GM18508 (cell line): ENCODE data around the gene HOXA11.

Experiments used
- ATAC-seq: cut with Tn5 transposase; IDR thresholded peaks from one replicate; pipeline ENCODE4 v1.9.1; 2021; ENCODE audit warnings: moderate number of reproducible peaks; ENCODE audit not compliant: insufficient read depth, unreplicated experiment

Gene HOXA11

DNA sequence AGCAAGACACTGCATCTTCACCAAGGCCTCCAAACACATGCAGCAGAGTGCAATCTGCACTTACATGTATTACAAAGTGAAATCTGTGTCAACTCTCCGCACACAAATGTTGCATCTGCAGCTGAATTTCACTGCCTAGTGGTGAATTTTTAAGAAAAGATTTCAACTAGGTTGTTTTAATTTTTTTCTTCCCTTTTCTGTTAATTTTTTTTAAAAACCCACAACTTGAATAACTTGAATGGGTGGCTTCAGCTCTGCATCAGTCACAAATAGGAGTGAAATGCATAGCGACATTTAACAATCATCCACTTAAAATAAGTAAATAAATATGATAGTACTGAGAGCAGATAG, 8.9 kb upstream of the HOXA11 start:
- ATAC-seq, result no peak

DNA sequence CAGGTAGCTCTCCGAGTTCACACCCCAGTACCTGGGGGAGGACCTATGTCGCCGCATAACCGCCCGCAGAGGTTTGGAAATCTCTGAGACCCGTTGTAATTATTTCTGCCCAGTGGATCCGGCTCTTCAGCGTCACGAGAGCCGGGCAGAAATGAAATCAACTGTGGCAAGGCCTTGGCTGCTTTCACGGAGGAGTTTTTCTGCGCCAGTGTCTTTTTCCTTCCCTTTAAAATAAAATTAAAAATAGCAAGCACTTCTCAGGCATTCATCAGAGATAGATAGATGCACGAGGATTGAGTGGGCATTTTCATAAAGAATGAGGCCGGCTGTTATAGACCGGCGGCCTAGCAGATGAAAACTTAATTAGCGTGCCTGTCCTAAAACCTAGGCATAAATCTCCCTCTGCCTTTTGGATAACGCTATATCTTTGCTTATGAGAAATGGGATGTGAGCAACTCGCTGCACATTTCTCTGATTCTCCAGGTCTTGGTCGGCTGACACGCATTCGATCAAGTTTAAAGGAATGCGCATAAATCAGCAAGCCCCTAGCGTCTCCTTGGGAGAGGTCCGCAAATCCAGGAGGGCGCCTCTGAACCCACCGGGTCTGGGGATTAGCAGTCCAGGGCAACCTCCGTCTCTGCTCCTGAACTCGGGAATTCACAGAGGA, 8.4 kb upstream of the HOXA11 start:
- ATAC-seq, result no peak

DNA sequence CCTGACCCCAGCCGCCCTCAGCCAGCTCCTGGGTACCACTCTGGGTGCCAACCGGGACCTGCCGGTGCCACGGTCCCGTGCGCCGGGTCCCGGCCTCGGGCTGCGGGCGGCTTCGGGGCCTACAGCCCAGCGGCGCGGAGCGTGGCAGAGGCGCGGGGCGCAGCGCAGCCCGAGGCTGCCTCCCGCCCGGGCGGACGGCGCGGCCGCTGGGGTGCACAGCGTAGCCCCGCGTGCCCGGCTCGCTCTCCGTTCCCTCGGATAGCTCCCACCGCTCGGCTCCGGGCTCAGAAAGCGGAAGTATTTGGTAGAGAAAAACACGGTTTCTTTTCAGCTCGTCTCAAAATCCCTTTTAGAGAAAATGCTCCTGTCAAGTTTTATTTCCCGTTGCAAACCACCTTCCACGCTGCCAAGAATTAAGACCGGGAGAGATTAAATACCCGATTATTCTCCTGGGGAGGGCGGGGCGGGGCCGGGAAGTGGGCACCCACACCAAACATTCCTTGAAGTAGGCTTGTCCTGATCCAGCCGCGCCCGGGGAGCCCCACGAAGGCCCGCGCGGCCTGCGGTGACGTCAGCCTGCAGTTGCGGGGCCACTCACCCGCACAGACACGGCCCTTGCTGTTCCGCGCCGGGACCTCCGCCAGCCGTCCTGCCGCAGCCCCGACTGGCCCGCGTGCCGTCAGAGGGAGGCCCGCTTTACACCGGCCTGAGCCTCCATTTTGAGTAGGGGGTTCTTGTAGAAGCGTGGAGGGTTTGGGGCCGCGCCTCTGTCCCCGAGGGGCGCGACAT, 7.7 kb upstream of the HOXA11 start:
- ATAC-seq, result no peak

DNA sequence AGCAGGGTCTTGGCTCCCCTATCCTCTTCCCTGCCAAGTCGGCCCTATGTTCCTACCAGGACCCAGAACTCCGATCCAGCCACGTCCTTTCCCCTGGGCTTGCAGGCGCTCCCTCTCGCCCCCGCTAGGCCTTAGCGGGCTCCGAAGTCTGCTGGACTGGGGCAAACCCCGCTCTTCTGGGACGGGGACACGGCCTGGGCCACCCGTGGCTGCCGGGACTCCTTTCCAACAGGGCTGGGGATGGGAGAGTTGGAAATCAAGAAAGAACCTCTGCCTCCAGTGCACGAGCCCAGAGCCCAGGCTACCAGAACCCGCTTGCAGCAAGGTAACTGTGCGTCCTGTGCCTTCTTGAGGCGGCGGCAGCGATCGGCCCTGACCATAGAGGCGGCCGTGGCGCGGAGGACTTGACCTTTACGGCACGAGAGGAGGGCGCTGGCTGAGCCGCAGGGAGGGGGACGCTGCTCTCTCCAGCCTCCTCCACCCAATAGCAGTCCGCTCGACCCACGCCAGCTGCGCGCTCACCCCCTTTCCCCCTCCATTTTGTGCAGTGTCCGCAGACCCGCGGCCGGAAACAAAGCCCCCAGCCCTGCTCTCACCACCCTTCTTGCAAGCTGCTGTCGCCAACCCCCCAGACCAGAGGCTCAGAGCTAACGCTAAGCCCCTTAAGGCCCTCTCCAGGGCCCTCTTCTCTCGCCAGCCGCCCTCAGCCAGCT, 7.0 kb upstream of the HOXA11 start:
- no peak for ATAC-seq

DNA sequence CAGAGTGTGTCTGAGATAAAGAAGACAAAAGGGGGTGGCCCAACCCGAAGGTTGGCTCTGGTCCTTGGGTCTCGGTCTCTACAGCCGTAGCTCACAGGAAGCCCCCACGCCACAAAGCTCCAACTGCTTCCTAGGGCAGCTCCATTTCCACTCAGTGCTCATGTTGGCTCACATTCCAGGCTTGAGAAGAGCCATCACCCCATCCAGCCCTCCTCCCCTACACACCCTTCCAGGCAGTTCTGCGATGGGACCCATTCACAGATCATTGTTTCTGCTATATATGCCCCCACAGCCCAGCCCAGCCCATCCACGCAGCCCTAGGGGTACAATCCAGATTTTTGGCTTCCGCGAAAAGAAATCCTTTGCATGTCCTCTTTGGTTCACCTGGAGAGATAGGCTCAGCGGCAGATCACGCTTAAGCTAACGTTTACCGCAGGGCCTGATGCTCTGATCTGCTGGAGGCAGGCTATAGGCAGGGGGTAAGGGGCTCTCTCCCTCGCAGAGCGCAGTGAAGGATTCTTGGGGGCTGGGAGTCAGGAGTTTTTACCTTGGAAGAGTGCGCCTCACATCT, 6.2 kb upstream of the HOXA11 start:
- ATAC-seq, result no peak

DNA sequence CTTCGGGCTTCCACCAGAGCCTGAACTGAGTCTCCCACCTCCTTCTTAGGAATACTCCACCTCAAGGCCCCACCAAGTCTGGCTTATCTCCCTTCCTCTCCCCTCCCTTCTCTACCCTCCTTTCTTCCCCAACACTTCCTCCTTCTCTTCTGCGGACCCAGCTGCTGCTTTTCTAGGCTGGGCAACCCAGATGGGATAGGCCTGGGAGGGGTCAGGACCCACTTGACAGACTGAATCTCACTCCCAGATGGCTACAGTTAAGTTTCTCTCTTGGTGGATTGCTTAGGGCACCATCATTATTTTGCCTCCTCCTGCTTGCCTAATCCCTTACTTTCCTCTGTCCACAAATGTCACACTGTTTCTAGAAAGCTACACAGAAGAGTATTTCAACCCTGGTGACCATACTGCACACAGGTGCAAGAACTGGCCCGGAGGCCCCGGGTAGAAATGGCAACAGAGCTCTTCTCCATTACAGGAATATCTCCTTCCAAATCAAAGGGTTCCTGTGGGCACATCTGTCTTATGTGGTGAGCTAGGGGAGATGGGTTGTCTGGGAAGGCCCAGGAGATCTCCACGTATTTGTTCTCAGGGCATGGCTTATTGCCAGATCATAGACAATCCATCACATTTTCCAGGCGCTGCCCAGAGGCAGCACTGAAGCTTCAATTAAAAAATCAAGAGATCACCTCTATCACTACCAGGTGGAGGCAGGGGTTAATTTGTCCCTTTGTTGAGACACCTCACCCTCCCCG, 5.1 kb upstream of the HOXA11 start:
- no peak for ATAC-seq

DNA sequence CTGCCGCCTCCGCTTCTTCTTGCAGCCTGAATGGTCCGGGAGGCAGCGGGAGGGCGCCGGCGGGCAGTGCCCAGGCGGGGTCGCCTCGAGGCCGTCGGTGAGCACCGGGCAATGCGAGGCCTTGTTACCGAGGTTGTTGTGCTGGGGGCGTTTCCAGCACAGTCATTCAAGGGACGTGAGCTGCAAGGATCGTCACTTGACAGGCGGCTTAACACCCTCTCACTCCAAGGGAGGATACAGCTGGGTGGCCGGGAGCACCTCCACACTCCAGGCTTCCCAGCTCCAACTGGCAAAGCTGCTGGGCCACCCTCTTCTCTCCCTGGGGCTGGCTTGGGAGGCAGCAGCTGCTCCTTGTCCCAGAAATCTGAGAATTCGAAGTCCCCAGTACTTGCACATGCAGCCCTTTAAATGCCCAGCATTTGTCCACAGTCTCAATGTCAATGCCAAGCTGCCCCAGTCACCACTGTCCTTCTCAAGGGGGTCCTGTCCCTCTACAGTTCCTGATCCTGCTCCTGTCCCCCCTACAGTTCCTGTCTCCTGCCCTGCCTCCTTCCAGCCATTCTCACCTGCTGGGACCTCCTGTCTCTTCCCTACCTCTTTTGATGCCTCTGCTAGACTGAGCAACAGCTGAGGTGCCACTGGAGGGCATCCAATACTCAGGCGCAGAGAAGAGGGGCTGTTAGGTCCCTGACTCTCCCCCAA, 4.4 kb upstream of the HOXA11 start:
- ATAC-seq, result no peak

DNA sequence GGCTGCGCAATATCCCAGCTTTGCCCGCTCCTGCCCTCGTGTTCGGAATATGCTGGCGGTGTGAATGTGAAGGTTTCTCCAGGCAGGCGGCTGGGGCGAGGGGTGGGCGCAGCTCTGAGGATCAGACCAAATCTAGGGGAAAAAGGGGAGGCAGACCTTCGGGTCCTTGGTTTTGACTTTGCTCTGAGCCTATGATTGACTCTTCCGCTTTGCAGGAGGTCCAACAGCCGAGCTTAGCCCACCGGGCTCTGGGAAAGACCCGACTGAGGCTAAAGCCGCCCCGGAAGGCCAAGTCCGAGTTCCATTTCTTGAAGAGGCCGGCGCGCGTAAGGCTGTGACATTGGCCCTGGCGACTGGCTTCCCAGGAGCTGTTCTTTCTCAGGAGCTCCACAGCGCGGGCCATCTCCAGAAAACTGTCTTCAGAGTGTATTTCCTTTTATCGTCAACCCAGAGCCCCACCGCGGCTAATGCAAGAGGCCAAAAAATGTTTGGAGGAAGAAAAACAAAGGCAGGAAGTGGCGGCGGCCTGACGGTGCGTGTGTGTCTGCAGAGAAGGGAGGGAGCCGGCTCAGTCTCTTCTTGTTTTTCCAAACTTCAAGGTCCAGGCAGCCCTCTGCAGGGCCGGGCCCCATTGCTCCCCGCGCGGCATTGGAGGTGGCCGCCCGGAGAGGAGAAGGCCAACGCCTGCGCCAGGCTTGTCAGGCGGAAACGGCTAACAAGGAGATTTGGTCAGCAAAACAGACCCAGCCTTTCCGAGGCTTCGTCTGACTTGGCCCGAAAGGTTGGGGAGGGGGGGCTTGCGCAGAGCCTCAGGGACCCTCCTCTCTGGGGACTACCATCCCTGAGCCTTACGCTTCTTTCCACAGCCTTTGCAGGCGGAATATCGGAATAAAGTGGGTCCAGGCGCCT, 3.6 kb upstream of the HOXA11 start:
- ATAC-seq, result no peak

GRCh38 chr7:27187475-27188385, 2.7 kb upstream of the HOXA11 start:
- ATAC-seq, result no peak

GRCh38 chr7:27186668-27187474, 1.8 kb upstream of the HOXA11 start:
- no peak for ATAC-seq

- ATAC-seq, result no peak
These were observed 1.0 kb upstream of the HOXA11 start for GRCh38 chr7:27185854-27186667.

DNA sequence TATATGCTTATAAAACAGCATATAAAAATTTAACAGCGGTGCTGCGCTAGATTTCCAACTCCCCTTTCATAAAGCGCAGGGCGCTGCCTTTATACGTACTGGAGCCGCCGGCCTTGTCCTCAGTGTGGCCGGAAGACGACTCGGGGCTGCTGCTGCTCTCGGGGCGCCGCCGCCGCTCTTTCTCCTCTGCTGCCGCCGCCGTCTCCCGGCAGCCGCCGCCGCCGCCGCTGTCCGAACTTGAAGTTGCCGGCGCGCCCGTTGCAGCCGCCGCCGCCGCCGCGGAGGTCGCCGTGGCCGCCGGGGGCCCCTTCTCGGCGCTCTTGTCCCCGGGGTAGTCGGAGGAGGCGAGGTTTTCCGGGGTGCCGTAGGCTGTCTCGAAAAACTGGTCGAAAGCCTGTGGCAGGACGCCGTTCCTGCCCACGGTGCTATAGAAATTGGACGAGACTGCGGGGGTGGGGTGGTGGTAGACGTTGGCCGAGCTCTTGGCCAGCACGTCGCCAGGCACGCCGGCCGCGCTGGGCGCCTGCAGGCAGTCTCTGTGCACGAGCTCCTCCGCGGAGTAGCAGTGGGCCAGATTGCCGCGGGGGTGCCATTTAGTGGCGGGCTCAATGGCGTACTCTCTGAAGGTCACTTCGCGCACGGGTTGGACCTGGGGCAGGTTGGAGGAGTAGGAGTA, 557 bp downstream of the HOXA11 start:
- ATAC-seq, result no peak

DNA sequence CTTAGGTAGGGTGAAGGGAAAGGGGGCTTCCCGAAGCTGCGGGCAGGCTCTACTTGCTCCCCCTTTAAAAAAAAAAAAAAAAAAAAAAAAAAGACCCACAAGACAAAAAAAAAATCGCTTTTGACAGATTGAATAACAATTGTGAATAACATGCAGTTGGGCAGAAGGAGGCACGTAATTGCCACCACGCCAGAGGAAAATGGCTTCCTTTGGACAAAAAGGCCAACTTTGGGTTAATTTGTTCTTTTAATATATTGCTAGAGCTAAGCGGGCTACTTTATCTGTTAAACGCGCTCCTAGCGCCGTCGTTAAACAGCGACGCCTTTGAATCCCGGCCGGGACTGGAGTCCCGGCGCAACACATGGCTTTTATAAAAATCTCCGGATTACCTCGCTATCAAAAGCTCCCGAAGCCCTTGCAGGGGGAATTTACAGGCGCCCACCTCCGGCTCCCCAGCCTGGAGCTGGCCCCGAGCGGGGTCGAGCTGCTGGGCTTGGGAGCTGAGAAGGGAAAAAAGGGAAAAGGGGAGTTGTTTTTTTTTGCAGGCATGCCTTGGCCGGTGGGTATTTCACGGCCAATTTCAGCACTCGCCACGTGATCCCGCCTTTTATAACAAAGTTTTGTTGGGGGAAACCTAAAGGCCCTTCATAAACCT, 1.2 kb downstream of the HOXA11 start:
- ATAC-seq, result no peak

DNA sequence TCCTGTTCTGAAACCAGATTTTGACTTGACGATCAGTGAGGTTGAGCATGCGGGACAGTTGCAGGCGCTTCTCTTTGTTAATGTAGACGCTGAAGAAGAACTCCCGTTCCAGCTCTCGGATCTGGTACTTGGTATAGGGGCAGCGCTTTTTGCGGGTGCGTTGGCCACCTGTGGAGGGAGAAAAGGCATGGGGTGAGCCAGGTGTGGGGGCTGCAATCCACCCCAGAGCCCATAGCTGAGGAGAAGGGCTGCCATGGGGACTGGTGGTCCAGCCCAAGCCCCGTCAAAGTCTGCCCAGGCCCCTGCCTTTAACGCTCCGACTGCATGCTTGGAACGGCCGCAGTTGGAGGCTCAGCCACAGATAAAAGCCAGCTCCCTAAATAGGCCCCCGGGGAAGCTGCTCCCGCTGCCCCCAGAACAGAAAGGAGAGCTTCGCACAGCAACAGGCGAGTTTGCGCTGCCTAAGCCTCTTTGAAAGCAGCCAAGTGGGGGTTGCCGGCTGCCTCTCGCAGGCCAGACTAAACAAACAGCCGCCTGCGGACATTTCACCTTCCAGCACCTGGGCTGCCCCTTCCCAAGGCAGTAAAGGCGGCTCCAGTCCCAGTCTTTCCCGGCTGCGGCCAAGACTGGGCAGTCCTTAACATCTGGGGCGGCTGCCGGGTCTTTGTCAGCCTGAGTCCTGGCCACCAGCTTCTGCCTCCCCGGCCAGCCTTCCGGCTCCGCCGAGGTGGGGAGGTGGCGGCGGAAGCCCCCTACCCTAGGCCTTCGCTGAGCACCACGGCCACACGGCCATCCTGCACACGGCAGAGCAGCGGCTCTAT, 2.0 kb downstream of the HOXA11 start:
- no peak for ATAC-seq
